HG02623 (cell line): ENCODE results near the gene PLEKHA6.

Source experiments
- ATAC-seq: cut with Tn5 transposase; IDR thresholded peaks from one replicate; pipeline ENCODE4 v1.9.1; 2021; ENCODE audit warnings: moderate library complexity; ENCODE audit not compliant: unreplicated experiment

The PLEKHA6 gene

GRCh38 chr1:204359474-204360255, at the start of gene PLEKHA6:
Gene PLEKHA6, minus strand, starts transcription at chr1:204359929. Its CDS starts 86,202 bp downstream, at chr1:204273727.
- no peak for ATAC-seq

GRCh38 chr1:204409123-204409522, 49.4 kb upstream of the PLEKHA6 start:
- no peak for ATAC-seq

GRCh38 chr1:204408602-204409001, 48.9 kb upstream of the PLEKHA6 start:
- ATAC-seq = no peak

- ATAC-seq = no peak
Measured at GRCh38 chr1:204408074-204408507, 48.4 kb upstream of the PLEKHA6 start.

GRCh38 chr1:204407295-204407971, 47.7 kb upstream of the PLEKHA6 start:
- ATAC-seq = no peak

- ATAC-seq = no peak
Measured at GRCh38 chr1:204406621-204407020, 46.9 kb upstream of the PLEKHA6 start.

- ATAC-seq = no peak
Measured at GRCh38 chr1:204405988-204406387, 46.3 kb upstream of the PLEKHA6 start.

GRCh38 chr1:204404629-204405028, 44.9 kb upstream of the PLEKHA6 start:
- ATAC-seq = no peak

GRCh38 chr1:204402391-204402790, 42.7 kb upstream of the PLEKHA6 start:
- ATAC-seq = no peak

- ATAC-seq = no peak
Measured at GRCh38 chr1:204401730-204402129, 42.0 kb upstream of the PLEKHA6 start.

- no peak for ATAC-seq
Measured at GRCh38 chr1:204400882-204401510, 41.3 kb upstream of the PLEKHA6 start.

- ATAC-seq = peak; percentile 68
Measured at GRCh38 chr1:204398197-204399125, 38.7 kb upstream of the PLEKHA6 start.

GRCh38 chr1:204396015-204396583, 36.4 kb upstream of the PLEKHA6 start:
- ATAC-seq = no peak

- ATAC-seq = no peak
Measured at GRCh38 chr1:204391629-204392028, 31.9 kb upstream of the PLEKHA6 start.

GRCh38 chr1:204390751-204391466, 31.2 kb upstream of the PLEKHA6 start:
- ATAC-seq = no peak

GRCh38 chr1:204385727-204386126, 26.0 kb upstream of the PLEKHA6 start:
- ATAC-seq = no peak

GRCh38 chr1:204384636-204385352, 25.1 kb upstream of the PLEKHA6 start:
- ATAC-seq = no peak

- no peak for ATAC-seq
Measured at GRCh38 chr1:204383163-204383904, 23.6 kb upstream of the PLEKHA6 start.
